Fibroblast of lung (primary cell): Measurements from ENCODE around the gene HGF. TPM values are rescaled to one million over a fixed set of nuclear protein-coding genes. Genes with fewer than 3 reads are reported as not detected.

ENCODE experiments used
- DNase-seq, 2 donors: peaks; one replicate each; pipeline versions ENCODE4 v3.0.0 to v3.0.0-alpha.2; 2010; ENCODE audit warnings: low read depth in 2 of 2
- H2AFZ ChIP-seq: 2 replicates; pipeline ENCODE4 v1.5.1; 2012; ENCODE audit warnings: low read length, control low read depth, inconsistent platforms
- H3K27ac ChIP-seq: 2 replicates; pipeline ENCODE4 v1.5.1; 2011; ENCODE audit warnings: low read length, control low read depth; ENCODE audit not compliant: insufficient read depth
- H3K27me3 ChIP-seq: 2 replicates; pipeline ENCODE4 v1.5.1; 2011; ENCODE audit warnings: mild to moderate bottlenecking, low read length; ENCODE audit not compliant: control insufficient read depth, insufficient read depth
- H3K36me3 ChIP-seq: 2 replicates; pipeline ENCODE4 v1.5.1; 2011; ENCODE audit warnings: low read length; ENCODE audit not compliant: control insufficient read depth, insufficient read depth
- H3K4me1 ChIP-seq: 2 replicates; pipeline ENCODE4 v1.5.1; 2011; ENCODE audit warnings: low read length; ENCODE audit not compliant: control insufficient read depth, insufficient read depth; ENCODE audit errors: extremely low read depth
- H3K4me2 ChIP-seq: 2 replicates; pipeline ENCODE4 v1.5.1; 2011; ENCODE audit warnings: low read length, control low read depth; ENCODE audit not compliant: insufficient read depth; ENCODE audit errors: extremely low read depth
- H3K4me3 ChIP-seq, 4 experiments: fragments of 200-600 bp in 1 of 4; sonication (generic) in 1 of 4; replicated peaks in 1 of 4; 2 replicates each; pipeline ENCODE4 v1.5.1; 2011 to 2016; ENCODE audit warnings: low read length in 4 of 4, low read depth in 3 of 4, mild to moderate bottlenecking in 3 of 4, control low read depth in 2 of 4, inconsistent platforms in 1 of 4, mixed read lengths in 1 of 4; ENCODE audit not compliant: insufficient read depth in 1 of 4; ENCODE audit errors: control extremely low read depth in 1 of 4
- H3K79me2 ChIP-seq: 2 replicates; pipeline ENCODE4 v1.5.1; 2012; ENCODE audit warnings: mild to moderate bottlenecking, low read length, inconsistent platforms; ENCODE audit not compliant: control insufficient read depth, insufficient read depth
- H3K9ac ChIP-seq: 2 replicates; pipeline ENCODE4 v1.5.1; 2011; ENCODE audit warnings: mild to moderate bottlenecking, low read length, control low read depth; ENCODE audit not compliant: insufficient read depth
- H3K9me3 ChIP-seq: 2 replicates; pipeline ENCODE4 v1.5.1; 2012; ENCODE audit warnings: low read depth, low read length; ENCODE audit not compliant: control insufficient read depth, insufficient read depth
- H4K20me1 ChIP-seq: 2 replicates; pipeline ENCODE4 v1.5.1; 2011; ENCODE audit warnings: low read length; ENCODE audit not compliant: control insufficient read depth, insufficient read depth; ENCODE audit errors: extremely low read depth
- EZH2 ChIP-seq: IDR thresholded peaks from 2 replicates; pipeline ENCODE4 v1.5.1; 2012; ENCODE audit warnings: low read length, control low read depth, mild to moderate bottlenecking; ENCODE audit errors: missing control alignments
- polyA plus RNA-seq, 2 donors: library from polyadenylated mRNA; depleted of rRNA in 1 of 2; stranded (reverse) in 1 of 2; unstranded in 1 of 2; fragments of >200 nt; gene quantifications; 2 replicates each; pipeline ENCODE4 v1.2.1, GENCODE V29; 2011 to 2012; ENCODE audit warnings: missing spikeins in 1 of 2
- total RNA-seq: library from RNA; depleted of rRNA; stranded (reverse); fragments of >200 nt; gene quantifications from 2 replicates; pipeline ENCODE4 v1.2.1, GENCODE V29; 2014
- TF ChIP-seq, protein P1 (sequence below), 2 donors: IDR thresholded peaks in 1 of 2; conservative IDR thresholded peaks in 1 of 2; 1 replicate in 1 of 2; 2 replicates in 1 of 2; pipeline ENCODE4 v1.5.1; 2011 to 2012; ENCODE audit warnings: low read length in 2 of 2, control low read depth in 1 of 2, inconsistent platforms in 1 of 2, low read depth in 1 of 2, mild to moderate bottlenecking in 1 of 2

The HGF gene
- total and polyA plus RNA-seq, 2 donors (not counting 1 experiment from before 2014, with no cell fraction given), result 212 to 243 TPM

DNA sequence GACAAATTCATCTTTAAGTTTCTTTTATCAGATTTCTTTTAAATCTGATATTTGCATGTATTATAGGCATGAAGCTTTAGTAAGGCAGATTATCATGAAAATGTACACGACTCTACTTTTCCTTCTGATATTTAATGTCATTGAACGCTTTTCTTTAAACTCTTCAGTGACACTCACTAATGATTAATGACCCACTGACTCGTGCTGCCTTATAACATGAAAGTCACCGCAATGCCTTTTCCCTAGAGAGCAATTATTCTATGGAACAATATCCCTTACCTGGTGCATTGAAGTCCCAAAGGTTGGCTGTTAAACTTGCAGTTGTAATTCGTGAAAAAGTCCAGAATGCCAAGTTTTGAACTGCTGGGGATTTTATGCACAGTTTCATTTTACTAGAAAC, 33.4 kb upstream of the HGF start:
- Histone ChIP-seq H4K20me1 (no peaks in the 10 kb centered on the region), H3K27me3 (no peaks in the 10 kb centered on the region), H3K36me3 (no peaks in the 10 kb centered on the region), H3K79me2 (no peaks in the 10 kb centered on the region), H3K4me1 (no peaks in the 10 kb centered on the region), H2AFZ (peak overlapping the region; percentile 49), H3K9me3 (no peaks in the 10 kb centered on the region), H3K9ac (no peak overlapping the region), H3K27ac (no peak overlapping the region), H3K4me2 (no peak overlapping the region), H3K4me3 (no peak overlapping the region)
- no peak for TF ChIP-seq EZH2
- TF ChIP-seq, protein P1, sequence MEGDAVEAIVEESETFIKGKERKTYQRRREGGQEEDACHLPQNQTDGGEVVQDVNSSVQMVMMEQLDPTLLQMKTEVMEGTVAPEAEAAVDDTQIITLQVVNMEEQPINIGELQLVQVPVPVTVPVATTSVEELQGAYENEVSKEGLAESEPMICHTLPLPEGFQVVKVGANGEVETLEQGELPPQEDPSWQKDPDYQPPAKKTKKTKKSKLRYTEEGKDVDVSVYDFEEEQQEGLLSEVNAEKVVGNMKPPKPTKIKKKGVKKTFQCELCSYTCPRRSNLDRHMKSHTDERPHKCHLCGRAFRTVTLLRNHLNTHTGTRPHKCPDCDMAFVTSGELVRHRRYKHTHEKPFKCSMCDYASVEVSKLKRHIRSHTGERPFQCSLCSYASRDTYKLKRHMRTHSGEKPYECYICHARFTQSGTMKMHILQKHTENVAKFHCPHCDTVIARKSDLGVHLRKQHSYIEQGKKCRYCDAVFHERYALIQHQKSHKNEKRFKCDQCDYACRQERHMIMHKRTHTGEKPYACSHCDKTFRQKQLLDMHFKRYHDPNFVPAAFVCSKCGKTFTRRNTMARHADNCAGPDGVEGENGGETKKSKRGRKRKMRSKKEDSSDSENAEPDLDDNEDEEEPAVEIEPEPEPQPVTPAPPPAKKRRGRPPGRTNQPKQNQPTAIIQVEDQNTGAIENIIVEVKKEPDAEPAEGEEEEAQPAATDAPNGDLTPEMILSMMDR (conservative IDR thresholded peaks at IDR 0.05 in 1 of 2, IDR thresholded peaks at IDR 0.05 in 1 of 2; ENCODE audit: low read depth in 1 of 2, low read length in 2 of 2), result no peak
- no peak for DNase-seq

- DNase-seq, result no peak
- H3K4me3 ChIP-seq, result no peak overlapping the region
- no peak overlapping the region for H3K4me2 ChIP-seq
- no peaks in the 10 kb centered on the region for H3K9me3 ChIP-seq
- no peaks in the 10 kb centered on the region for H3K4me1 ChIP-seq
- no peaks in the 10 kb centered on the region for H3K27me3 ChIP-seq
- no peak overlapping the region for H3K9ac ChIP-seq
- H4K20me1 ChIP-seq, result no peaks in the 10 kb centered on the region
- no peaks in the 10 kb centered on the region for H3K36me3 ChIP-seq
- no peak overlapping the region for H3K27ac ChIP-seq
- no peak overlapping the region for H2AFZ ChIP-seq
- H3K79me2 ChIP-seq, result no peaks in the 10 kb centered on the region
- no peak for TF ChIP-seq EZH2
- TF ChIP-seq, protein P1 (conservative IDR thresholded peaks at IDR 0.05 in 1 of 2, IDR thresholded peaks at IDR 0.05 in 1 of 2; ENCODE audit: low read depth in 1 of 2, low read length in 2 of 2), result no peak
Observed at GRCh38 chr7:81802251-81802650, 32.4 kb upstream of the HGF start.

- no peak for DNase-seq
- no peaks in the 10 kb centered on the region for H3K79me2 ChIP-seq
Observed at GRCh38 chr7:81801532-81801931, 31.7 kb upstream of the HGF start.

More at GRCh38 chr7:81801532-81801931, 31.7 kb upstream of the HGF start:
- no peak overlapping the region for H3K4me3 ChIP-seq
- no peaks in the 10 kb centered on the region for H4K20me1 ChIP-seq
- H3K4me2 ChIP-seq, result no peak overlapping the region
- no peaks in the 10 kb centered on the region for H3K9me3 ChIP-seq
- H3K4me1 ChIP-seq, result no peaks in the 10 kb centered on the region
- H3K9ac ChIP-seq, result no peak overlapping the region
- no peaks in the 10 kb centered on the region for H3K27me3 ChIP-seq
- H3K36me3 ChIP-seq, result no peaks in the 10 kb centered on the region
- TF ChIP-seq EZH2, result no peak
- TF ChIP-seq, protein P1 (conservative IDR thresholded peaks at IDR 0.05 in 1 of 2, IDR thresholded peaks at IDR 0.05 in 1 of 2; ENCODE audit: low read depth in 1 of 2, low read length in 2 of 2), result no peak
- H3K27ac ChIP-seq, result no peak overlapping the region
- H2AFZ ChIP-seq, result no peak overlapping the region
